CD4-positive, alpha-beta T cell (primary cell): ENCODE measurements around the gene PDCD5. TPM values are rescaled to one million over a fixed set of nuclear protein-coding genes. Genes with fewer than 3 reads are reported as not detected.

ENCODE experiments used
- ATAC-seq: fragments of 200-7000 bp; cut with Tn5 transposase; one replicate; pipeline ENCODE4 v1.10.0; 2022; ENCODE audit warnings: mild to moderate bottlenecking; ENCODE audit not compliant: poor library complexity
- CTCF ChIA-PET: fragments of 350-600 bp; sonication (Branson Sonifier 250); formaldehyde crosslinking; loops from one replicate; lab custom pipeline; 2021; ENCODE audit warnings: antibody characterized with exemption, inconsistent platforms; lab: Charles Lee
- POLR2A ChIA-PET: fragments of 350-600 bp; sonication (Branson Sonifier 250); formaldehyde crosslinking; loops from one replicate; lab custom pipeline; 2021; ENCODE audit warnings: antibody characterized with exemption, inconsistent platforms; lab: Charles Lee
- DNase-seq, 14 experiments: peaks; one replicate each; pipeline ENCODE4 v3.0.0-alpha.2; 2013 to 2020; ENCODE audit warnings: mixed read lengths in 2 of 14
- H3K27ac ChIP-seq, 2 donors: one replicate each; pipeline versions ENCODE4 v1.5.1 to v1.7.0; 2013; ENCODE audit warnings: low read length in 2 of 2, low read depth in 1 of 2, mild to moderate bottlenecking in 1 of 2
- H3K27me3 ChIP-seq, 2 experiments: 1 replicate in 1 of 2; 2 replicates in 1 of 2; pipeline versions ENCODE4 v1.6.1 to v1.7.0; 2013; ENCODE audit warnings: low read length in 2 of 2, control low read depth in 1 of 2, mild to moderate bottlenecking in 1 of 2, moderate library complexity in 1 of 2; ENCODE audit not compliant: insufficient read depth in 2 of 2, control insufficient read depth in 1 of 2
- H3K36me3 ChIP-seq: one replicate; pipeline ENCODE4 v1.6.1; 2013; ENCODE audit warnings: low read length, control low read depth; ENCODE audit not compliant: insufficient read depth
- H3K4me1 ChIP-seq: one replicate; pipeline ENCODE4 v1.6.1; 2013; ENCODE audit warnings: low read length, control low read depth; ENCODE audit not compliant: insufficient read depth
- H3K4me3 ChIP-seq: one replicate; pipeline ENCODE4 v1.5.1; 2013; ENCODE audit warnings: mild to moderate bottlenecking, low read length, moderate library complexity
- H3K9me3 ChIP-seq, 2 experiments: 1 replicate in 1 of 2; 2 replicates in 1 of 2; pipeline versions ENCODE4 v1.6.1 to v1.7.0; 2013; ENCODE audit warnings: low read length in 2 of 2, mild to moderate bottlenecking in 2 of 2, control low read depth in 1 of 2, moderate library complexity in 1 of 2; ENCODE audit not compliant: control insufficient read depth in 1 of 2, insufficient read depth in 1 of 2
- H3K27ac Mint-ChIP-seq: one replicate; pipeline ENCODE4 v1.8.0; 2020; ENCODE audit warnings: mixed read lengths
- H3K27me3 Mint-ChIP-seq: one replicate; pipeline ENCODE4 v1.8.0; 2021; ENCODE audit warnings: mixed read lengths
- H3K36me3 Mint-ChIP-seq: one replicate; pipeline ENCODE4 v1.8.0; 2021; ENCODE audit warnings: low read depth, mixed read lengths
- H3K4me1 Mint-ChIP-seq: one replicate; pipeline ENCODE4 v1.8.0; 2021; ENCODE audit warnings: low read depth, mixed read lengths
- H3K4me3 Mint-ChIP-seq: one replicate; pipeline ENCODE4 v1.8.0; 2020; ENCODE audit warnings: mild to moderate bottlenecking, mixed read lengths
- H3K9me3 Mint-ChIP-seq: one replicate; pipeline ENCODE4 v1.8.0; 2020; ENCODE audit warnings: mixed read lengths
- CTCF ChIP-seq: fragments of 200-600 bp; IDR thresholded peaks from one replicate; pipeline ENCODE4 v1.8.0; 2022; ENCODE audit warnings: antibody characterized with exemption, mild to moderate bottlenecking
- intact Hi-C, 2 experiments: fragments of 100-400 bp; cut with DNase I in 1 of 2; cut with micrococcal nuclease in 1 of 2; formaldehyde crosslinking; loops; one replicate each; pipeline versions ENCODE4 v1.15.1 to v1.9.0; 2023 to 2025; cut with DNase I, micrococcal nuclease
- total RNA-seq, 174 experiments: library from RNA in 2 of 174; stranded (reverse) in 2 of 174; gene quantifications; one replicate each; pipeline ENCODE4 v1.2.3 and lab custom pipeline; 2021 to 2026

PDCD5 gene
- total RNA-seq, 2 experiments from 2014 or later: 30.0 to 32.7 TPM

- Histone ChIP-seq H3K4me1 (no peaks in the 10 kb centered on the region), H3K36me3 (no peaks in the 10 kb centered on the region), H3K4me3 (no peak overlapping the region), H3K27ac (no peak overlapping the region), H3K9me3 (peaks cover 0 to 4% of the 10 kb centered on the region in 2 experiments), H3K27me3 (peaks cover 0 to 2% of the 10 kb centered on the region in 2 experiments)
- DNase-seq (no peak), ATAC-seq (no peak)
- Mint-ChIP-seq H3K4me1 (no peaks in the 10 kb centered on the region), H3K9me3 (peaks cover 4% of the 10 kb centered on the region), H3K27me3 (peaks cover 7% of the 10 kb centered on the region), H3K4me3 (no peak overlapping the region), H3K36me3 (no peaks in the 10 kb centered on the region), H3K27ac (no peak overlapping the region)
- intact Hi-C loops: no loop called here
- TF ChIP-seq CTCF: no peak
- ChIA-PET POLR2A (no interaction called here), CTCF (no interaction called here)
These were observed 38.4 kb upstream of the PDCD5 start for GRCh38 chr19:32542477-32543108.

- ChIA-PET CTCF (interaction anchor here (0.7 kb wide), 1 partner anchor 60 kb away, joined by 3 read pairs; no protein-coding TSS in a partner anchor), POLR2A (no interaction called here)
- H3K4me3 ChIP-seq: no peak overlapping the region
- H3K27ac Mint-ChIP-seq: no peak overlapping the region
- H3K9me3 ChIP-seq: peaks cover 0 to 3% of the 10 kb centered on the region in 2 experiments
- no peak overlapping the region for H3K4me3 Mint-ChIP-seq
- ATAC-seq (no peak), DNase-seq (no peak)
- peaks cover 7% of the 10 kb centered on the region for H3K27me3 Mint-ChIP-seq
- no peaks in the 10 kb centered on the region for H3K4me1 ChIP-seq
- H3K36me3 ChIP-seq: no peaks in the 10 kb centered on the region
- H3K36me3 Mint-ChIP-seq: no peaks in the 10 kb centered on the region
- H3K27me3 ChIP-seq: peaks cover 0 to 2% of the 10 kb centered on the region in 2 experiments
- TF ChIP-seq CTCF: no peak
- H3K4me1 Mint-ChIP-seq: no peaks in the 10 kb centered on the region
- no peak overlapping the region for H3K27ac ChIP-seq
- no peaks in the 10 kb centered on the region for H3K9me3 Mint-ChIP-seq
- intact Hi-C loops: no loop called here
These were observed 37.7 kb upstream of the PDCD5 start for GRCh38 chr19:32543115-32543900.

GRCh38 chr19:32544917-32545316, 36.1 kb upstream of the PDCD5 start:
- no peaks in the 10 kb centered on the region for H3K9me3 Mint-ChIP-seq
- DNase-seq (no peak), ATAC-seq (no peak)
- H3K4me1 ChIP-seq: no peaks in the 10 kb centered on the region
- intact Hi-C loops: no loop called here
- H3K4me1 Mint-ChIP-seq: no peaks in the 10 kb centered on the region
- H3K4me3 Mint-ChIP-seq: no peak overlapping the region
- no peaks in the 10 kb centered on the region for H3K9me3 ChIP-seq
- H3K36me3 ChIP-seq: no peaks in the 10 kb centered on the region
- no peak overlapping the region for H3K27ac ChIP-seq
- no peak overlapping the region for H3K27ac Mint-ChIP-seq
- no peaks in the 10 kb centered on the region for H3K36me3 Mint-ChIP-seq
- ChIA-PET POLR2A (no interaction called here), CTCF (no interaction called here)
- peaks cover 7% of the 10 kb centered on the region for H3K27me3 Mint-ChIP-seq
- peaks cover 0 to 2% of the 10 kb centered on the region in 2 experiments for H3K27me3 ChIP-seq
- no peak overlapping the region for H3K4me3 ChIP-seq
- TF ChIP-seq CTCF: no peak
